H9 (cell line): ENCODE measurements around the gene MED13L. TPM values are rescaled to one million over a fixed set of nuclear protein-coding genes. Genes with fewer than 3 reads are reported as not detected.

Experiments used
- DNase-seq: peaks from one replicate; pipeline ENCODE4 v3.0.0-alpha.2; 2017
- H2AFZ ChIP-seq: one replicate; pipeline ENCODE4 v1.6.1; 2013; ENCODE audit warnings: mild to moderate bottlenecking, low read length, control low read depth, moderate library complexity
- H2AK5ac ChIP-seq: 2 replicates; pipeline ENCODE4 v1.6.1; 2013; ENCODE audit warnings: low read length, control low read depth, mixed read lengths; ENCODE audit not compliant: insufficient read length
- H2BK120ac ChIP-seq: one replicate; pipeline ENCODE4 v1.6.1; 2013; ENCODE audit warnings: low read depth, mild to moderate bottlenecking, low read length, control low read depth, inconsistent platforms; ENCODE audit not compliant: poor library complexity, severe bottlenecking
- H2BK12ac ChIP-seq: 2 replicates; pipeline ENCODE4 v1.6.1; 2013; ENCODE audit warnings: low read length, control low read depth, mixed read lengths, low read depth; ENCODE audit not compliant: insufficient read length
- H2BK15ac ChIP-seq: 2 replicates; pipeline ENCODE4 v1.6.1; 2013; ENCODE audit warnings: low read depth, low read length, control low read depth
- H2BK20ac ChIP-seq: one replicate; pipeline ENCODE4 v1.6.1; 2013; ENCODE audit warnings: low read depth, mild to moderate bottlenecking, low read length, control low read depth, inconsistent platforms; ENCODE audit not compliant: poor library complexity, severe bottlenecking
- H2BK5ac ChIP-seq: 2 replicates; pipeline ENCODE4 v1.6.1; 2013; ENCODE audit warnings: low read length, control low read depth, mixed read lengths; ENCODE audit not compliant: insufficient read length
- H3K14ac ChIP-seq: 2 replicates; pipeline ENCODE4 v1.6.1; 2013; ENCODE audit warnings: low read length, control low read depth; ENCODE audit not compliant: insufficient read depth
- H3K18ac ChIP-seq: 2 replicates; pipeline ENCODE4 v1.6.1; 2013; ENCODE audit warnings: low read depth, mild to moderate bottlenecking, mixed read lengths, low read length, control low read depth; ENCODE audit not compliant: insufficient read length
- H3K23ac ChIP-seq: 2 replicates; pipeline ENCODE4 v1.6.1; 2013; ENCODE audit warnings: low read length, control low read depth, mixed read lengths, low read depth; ENCODE audit not compliant: insufficient read length
- H3K23me2 ChIP-seq: 2 replicates; pipeline ENCODE4 v1.6.1; 2013; ENCODE audit warnings: low read depth, mild to moderate bottlenecking, mixed read lengths, low read length, control low read depth; ENCODE audit not compliant: insufficient read length, poor library complexity, severe bottlenecking
- H3K27ac ChIP-seq: 2 replicates; pipeline ENCODE4 v1.5.1; 2013; ENCODE audit warnings: low read length, control low read depth, mixed read lengths, low read depth; ENCODE audit not compliant: insufficient read length
- H3K27me3 ChIP-seq: 2 replicates; pipeline ENCODE4 v1.6.1; 2013; ENCODE audit warnings: low read length, control low read depth, inconsistent platforms; ENCODE audit not compliant: insufficient read depth
- H3K4ac ChIP-seq: 2 replicates; pipeline ENCODE4 v1.6.1; 2013; ENCODE audit warnings: low read depth, mild to moderate bottlenecking, control low read depth, inconsistent platforms, low read length, moderate library complexity
- H3K4me1 ChIP-seq: 2 replicates; pipeline ENCODE4 v1.6.1; 2013; ENCODE audit warnings: low read length, control low read depth, inconsistent platforms; ENCODE audit not compliant: insufficient read depth
- H3K4me2 ChIP-seq: 2 replicates; pipeline ENCODE4 v1.6.1; 2013; ENCODE audit warnings: low read length, control low read depth, mixed read lengths; ENCODE audit not compliant: insufficient read length, insufficient read depth
- H3K56ac ChIP-seq: 2 replicates; pipeline ENCODE4 v1.6.1; 2013; ENCODE audit warnings: low read depth, mild to moderate bottlenecking, mixed read lengths, low read length, control low read depth; ENCODE audit not compliant: insufficient read length
- H3K79me1 ChIP-seq: 2 replicates; pipeline ENCODE4 v1.6.1; 2013; ENCODE audit warnings: low read depth, mild to moderate bottlenecking, moderate library complexity, low read length, control low read depth, inconsistent platforms; ENCODE audit not compliant: insufficient read depth, poor library complexity, severe bottlenecking
- H3K79me2 ChIP-seq: 2 replicates; pipeline ENCODE4 v1.6.1; 2013; ENCODE audit warnings: low read length, control low read depth, inconsistent platforms; ENCODE audit not compliant: insufficient read depth
- H3K9ac ChIP-seq: 2 replicates; pipeline ENCODE4 v1.6.1; 2013; ENCODE audit warnings: low read length, control low read depth, mixed read lengths; ENCODE audit not compliant: insufficient read length; ENCODE audit errors: extremely low read depth
- H3K9me3 ChIP-seq: one replicate; pipeline ENCODE4 v1.6.1; 2013; ENCODE audit warnings: low read depth, low read length, inconsistent platforms; ENCODE audit not compliant: control insufficient read depth
- H3T11ph ChIP-seq: one replicate; pipeline ENCODE4 v1.6.1; 2013; ENCODE audit warnings: mild to moderate bottlenecking, low read length, control low read depth, inconsistent platforms
- H4K20me1 ChIP-seq: one replicate; pipeline ENCODE4 v1.6.1; 2013; ENCODE audit not compliant: control insufficient read depth, insufficient read length, insufficient read depth
- H4K5ac ChIP-seq: 2 replicates; pipeline ENCODE4 v1.6.1; 2013; ENCODE audit warnings: low read depth, mild to moderate bottlenecking, mixed read lengths, low read length, control low read depth; ENCODE audit not compliant: insufficient read length
- H4K8ac ChIP-seq: replicated peaks from 2 replicates; pipeline ENCODE4 v1.6.1; 2013; ENCODE audit warnings: low read length, control low read depth, mixed read lengths, low read depth; ENCODE audit not compliant: insufficient read length
- H4K91ac ChIP-seq: 2 replicates; pipeline ENCODE4 v1.6.1; 2013; ENCODE audit warnings: low read depth, mild to moderate bottlenecking, moderate library complexity, mixed read lengths, low read length, control low read depth; ENCODE audit not compliant: insufficient read length
- H3K27ac Mint-ChIP-seq, 3 experiments: 2 replicates in 2 of 3; 3 replicates in 1 of 3; pipeline ENCODE4 v1.8.0; 2020 to 2021; ENCODE audit warnings: mixed read lengths in 3 of 3, mild to moderate bottlenecking in 1 of 3, moderate library complexity in 1 of 3
- H3K27me3 Mint-ChIP-seq: 2 replicates; pipeline ENCODE4 v1.8.0; 2021; ENCODE audit warnings: low read depth, mild to moderate bottlenecking, moderate library complexity, mixed read lengths
- H3K36me3 Mint-ChIP-seq, 3 experiments: 2 replicates in 2 of 3; 3 replicates in 1 of 3; pipeline ENCODE4 v1.8.0; 2020 to 2021; ENCODE audit warnings: low read depth in 3 of 3, mixed read lengths in 3 of 3; ENCODE audit not compliant: insufficient read depth in 1 of 3
- H3K4me1 Mint-ChIP-seq, 2 experiments: 2 replicates each; pipeline ENCODE4 v1.8.0; 2020; ENCODE audit warnings: mixed read lengths in 2 of 2
- H3K4me3 Mint-ChIP-seq, 2 experiments: 2 replicates in 1 of 2; 3 replicates in 1 of 2; pipeline ENCODE4 v1.8.0; 2020 to 2021; ENCODE audit warnings: mild to moderate bottlenecking in 2 of 2, mixed read lengths in 2 of 2, moderate library complexity in 1 of 2
- H3K9me3 Mint-ChIP-seq, 2 experiments: 2 replicates in 1 of 2; 3 replicates in 1 of 2; pipeline ENCODE4 v1.8.0; 2020; ENCODE audit warnings: mild to moderate bottlenecking in 2 of 2, mixed read lengths in 2 of 2, moderate library complexity in 1 of 2
- CTCF ChIP-seq: fragments of 200-600 bp; sonication (generic); conservative IDR thresholded peaks from 3 replicates; pipeline ENCODE4 v1.8.0; 2021; ENCODE audit warnings: antibody characterized with exemption, mild to moderate bottlenecking
- WGBS: extraction: QIAGEN DNeasy Blood & Tissue Kit; methylation state at CpG from one replicate; pipeline ENCODE4 v1.1.7; 2013; ENCODE audit warnings: missing lambda C conversion rate, low lambda C conversion rate, mixed read lengths; ENCODE audit not compliant: insufficient read length; ENCODE audit errors: extremely low coverage; 5-methylcytosine and 5-hydroxymethylcytosine counted together
- total RNA-seq: library from RNA; stranded (reverse); gene quantifications from 2 replicates; pipeline ENCODE4 v1.2.1, GENCODE V29; 2021

MED13L gene
- total RNA-seq, 1 experiment from 2014 or later: 52.4 TPM

- Mint-ChIP-seq H3K9me3 (no peaks in the 10 kb centered on the region), H3K4me1 (peaks cover 15 to 28% of the 10 kb centered on the region in 2 experiments), H3K27me3 (no peaks in the 10 kb centered on the region), H3K4me3 (no peak overlapping the region), H3K27ac (no peak overlapping the region), H3K36me3 (no peaks in the 10 kb centered on the region)
- Histone ChIP-seq H3K18ac (no peak overlapping the region), H2BK20ac (no peak overlapping the region), H3K27me3 (no peaks in the 10 kb centered on the region), H3K9ac (no peak overlapping the region), H3K4me1 (no peaks in the 10 kb centered on the region; the same call in 1 of the 2 replicates), H3K56ac (no peak overlapping the region), H3K23ac (no peak overlapping the region), H3T11ph (no peak overlapping the region), H3K4ac (no peak overlapping the region), H4K8ac (no peak overlapping the region), H3K79me1 (peaks cover 6% of the 10 kb centered on the region), H3K4me2 (no peak overlapping the region), H4K20me1 (no peaks in the 10 kb centered on the region), H2AFZ (no peak overlapping the region), H4K91ac (no peak overlapping the region), H3K14ac (no peak overlapping the region), H2AK5ac (no peak overlapping the region), H2BK5ac (no peak overlapping the region), H3K27ac (no peak overlapping the region), H2BK15ac (no peak overlapping the region), H3K79me2 (peaks cover 4% of the 10 kb centered on the region; the same call in 1 of the 2 replicates), H3K9me3 (no peaks in the 10 kb centered on the region), H4K5ac (no peak overlapping the region), H3K23me2 (no peaks in the 10 kb centered on the region), H2BK120ac (no peak overlapping the region), H2BK12ac (no peak overlapping the region)
- DNase-seq: no peak
- no peak for TF ChIP-seq CTCF
- no CpG with 5 or more reads among the region's 1 CpG for WGBS
Measured at GRCh38 chr12:116200812-116201211, 76.7 kb downstream of the MED13L start.
